KMS-11 (cell line): ENCODE measurements around the gene APRT.

ENCODE experiments used
- H2AFZ ChIP-seq: fragments of 200-600 bp; sonication (generic); 2 replicates; pipeline ENCODE4 v1.6.1; 2016; ENCODE audit warnings: antibody characterized with exemption, mixed run types, low read depth
- H3K27ac ChIP-seq: fragments of 200-600 bp; sonication (generic); 2 replicates; pipeline ENCODE4 v1.6.1; 2016; ENCODE audit warnings: mild to moderate bottlenecking, mixed run types
- H3K27me3 ChIP-seq: fragments of 200-600 bp; sonication (generic); 2 replicates; pipeline ENCODE4 v1.6.1; 2017; ENCODE audit warnings: mild to moderate bottlenecking, low read depth, mixed run types, moderate library complexity; ENCODE audit not compliant: insufficient read depth
- H3K36me3 ChIP-seq: fragments of 200-600 bp; sonication (generic); 2 replicates; pipeline ENCODE4 v1.6.1; 2017; ENCODE audit warnings: mild to moderate bottlenecking, mixed run types; ENCODE audit not compliant: insufficient read depth
- H3K4me1 ChIP-seq: fragments of 200-600 bp; sonication (generic); 2 replicates; pipeline ENCODE4 v1.6.1; 2016; ENCODE audit warnings: mild to moderate bottlenecking, low read depth, mixed run types; ENCODE audit not compliant: poor library complexity, severe bottlenecking
- H3K4me2 ChIP-seq: fragments of 200-600 bp; sonication (generic); 2 replicates; pipeline ENCODE4 v1.7.0; 2016; ENCODE audit warnings: mild to moderate bottlenecking, mixed run types
- H3K4me3 ChIP-seq: fragments of 200-600 bp; sonication (generic); IDR thresholded peaks from 2 replicates; pipeline ENCODE4 v1.6.1; 2017; ENCODE audit warnings: low read depth, low read length, mixed read lengths; ENCODE audit not compliant: insufficient read depth
- H3K79me2 ChIP-seq: fragments of 200-600 bp; sonication (generic); 2 replicates; pipeline ENCODE4 v1.6.1; 2016; ENCODE audit warnings: low read depth, mixed run types; ENCODE audit not compliant: insufficient read depth
- H3K9ac ChIP-seq: fragments of 200-600 bp; sonication (generic); 2 replicates; pipeline ENCODE4 v1.6.1; 2016; ENCODE audit warnings: mild to moderate bottlenecking, mixed run types
- H4K20me1 ChIP-seq: fragments of 200-600 bp; sonication (generic); 2 replicates; pipeline ENCODE4 v1.6.1; 2016; ENCODE audit warnings: mild to moderate bottlenecking, mixed run types; ENCODE audit not compliant: insufficient read depth
- CTCF ChIP-seq: fragments of 200-600 bp; sonication (generic); conservative IDR thresholded peaks from 2 replicates; pipeline ENCODE4 v1.6.1; 2017; ENCODE audit warnings: low read depth, mild to moderate bottlenecking, antibody characterized with exemption, low read length, moderate library complexity, mixed read lengths

Gene APRT

GRCh38 chr16:88816736-88817535 is 5.2 kb upstream of the APRT start:
- no peak for TF ChIP-seq CTCF

GRCh38 chr16:88815901-88816589 is 4.3 kb upstream of the APRT start:
- H3K36me3 ChIP-seq, result no peaks in the 10 kb centered on the region
- no peak overlapping the region for H3K4me3 ChIP-seq
- H3K27ac ChIP-seq, result no peak overlapping the region
- no peak overlapping the region for H2AFZ ChIP-seq
- H3K27me3 ChIP-seq, result no peaks in the 10 kb centered on the region
- TF ChIP-seq CTCF, result peak; percentile 89
- no peak overlapping the region for H3K4me2 ChIP-seq
- H3K79me2 ChIP-seq, result peaks cover under 1% of the 10 kb centered on the region; the same call in 1 of the 2 replicates
- peaks cover 10% of the 10 kb centered on the region for H3K4me1 ChIP-seq
- no peaks in the 10 kb centered on the region for H4K20me1 ChIP-seq
- H3K9ac ChIP-seq, result no peak overlapping the region

More at GRCh38 chr16:88816736-88817535, 5.2 kb upstream of the APRT start:
- no peak overlapping the region for H3K4me3 ChIP-seq
- no peak overlapping the region for H3K27ac ChIP-seq
- H3K9ac ChIP-seq, result no peak overlapping the region
- H3K79me2 ChIP-seq, result no peaks in the 10 kb centered on the region
- H3K4me1 ChIP-seq, result peaks cover 10% of the 10 kb centered on the region
- H3K27me3 ChIP-seq, result no peaks in the 10 kb centered on the region
- H4K20me1 ChIP-seq, result no peaks in the 10 kb centered on the region
- no peaks in the 10 kb centered on the region for H3K36me3 ChIP-seq
- no peak overlapping the region for H3K4me2 ChIP-seq
- no peak overlapping the region for H2AFZ ChIP-seq

- Histone ChIP-seq H3K27me3 (no peaks in the 10 kb centered on the region), H3K79me2 (peaks cover 9% of the 10 kb centered on the region), H4K20me1 (no peaks in the 10 kb centered on the region), H3K4me1 (peaks cover 13% of the 10 kb centered on the region), H2AFZ (no peak overlapping the region), H3K36me3 (no peaks in the 10 kb centered on the region), H3K27ac (no peak overlapping the region), H3K9ac (no peak overlapping the region), H3K4me3 (no peak overlapping the region), H3K4me2 (no peak overlapping the region)
- TF ChIP-seq CTCF, result no peak
Measured at GRCh38 chr16:88815227-88815626, 3.5 kb upstream of the APRT start.

GRCh38 chr16:88814144-88814502 is 2.4 kb upstream of the APRT start:
- Histone ChIP-seq H3K27me3 (no peaks in the 10 kb centered on the region), H4K20me1 (no peaks in the 10 kb centered on the region), H2AFZ (no peak overlapping the region), H3K4me1 (peaks cover 24% of the 10 kb centered on the region), H3K4me2 (no peak overlapping the region), H3K4me3 (no peak overlapping the region), H3K79me2 (peaks cover 20% of the 10 kb centered on the region), H3K36me3 (no peaks in the 10 kb centered on the region), H3K9ac (no peak overlapping the region), H3K27ac (no peak overlapping the region)
- TF ChIP-seq CTCF, result no peak
